CD4-positive, CD25-positive, alpha-beta regulatory T cell (primary cell): ENCODE measurements around the gene SERPINI1. TPM values are rescaled to one million over a fixed set of nuclear protein-coding genes. Genes with fewer than 3 reads are reported as not detected.

Experiments
- ATAC-seq, 2 donors: fragments of 150-1000 bp; cut with Tn5 transposase; one replicate each; pipeline ENCODE4 v1.10.0; 2021; ENCODE audit warnings: low read depth in 2 of 2, moderate number of reproducible peaks in 2 of 2, moderate library complexity in 1 of 2
- DNase-seq, 3 donors: peaks; one replicate each; pipeline versions ENCODE4 v3.0.0 to v3.0.0-alpha.2; 2012 to 2022; ENCODE audit warnings: mixed read lengths in 1 of 3
- H3K27ac ChIP-seq: one replicate; pipeline ENCODE4 v1.7.0; 2013; ENCODE audit warnings: mild to moderate bottlenecking, low read length; ENCODE audit not compliant: insufficient read depth, poor library complexity, severe bottlenecking
- H3K27me3 ChIP-seq: one replicate; pipeline ENCODE4 v1.7.0; 2013; ENCODE audit warnings: low read length; ENCODE audit not compliant: control insufficient read depth, insufficient read depth
- H3K36me3 ChIP-seq: one replicate; pipeline ENCODE4 v1.7.0; 2013; ENCODE audit warnings: mild to moderate bottlenecking, low read length, moderate library complexity; ENCODE audit not compliant: control insufficient read depth, insufficient read depth
- H3K4me1 ChIP-seq: 2 replicates; pipeline ENCODE4 v1.7.0; 2013; ENCODE audit warnings: mild to moderate bottlenecking, low read length; ENCODE audit not compliant: insufficient read depth, control insufficient read depth, poor library complexity, severe bottlenecking
- H3K4me3 ChIP-seq: one replicate; pipeline ENCODE4 v1.7.0; 2013; ENCODE audit warnings: low read depth, mild to moderate bottlenecking, low read length, moderate library complexity
- H3K9me3 ChIP-seq, 2 experiments: 1 replicate in 1 of 2; 2 replicates in 1 of 2; pipeline ENCODE4 v1.7.0; 2013; ENCODE audit warnings: low read length in 2 of 2, mild to moderate bottlenecking in 1 of 2, moderate library complexity in 1 of 2; ENCODE audit not compliant: control insufficient read depth in 2 of 2
- H3K27ac Mint-ChIP-seq, 3 donors: one replicate each; pipeline ENCODE4 v1.8.0; 2020 to 2022; ENCODE audit warnings: mild to moderate bottlenecking in 3 of 3, mixed read lengths in 3 of 3, moderate library complexity in 2 of 3
- H3K27me3 Mint-ChIP-seq: one replicate; pipeline ENCODE4 v1.8.0; 2022; ENCODE audit warnings: mild to moderate bottlenecking, mixed read lengths
- H3K36me3 Mint-ChIP-seq: one replicate; pipeline ENCODE4 v1.8.0; 2020; ENCODE audit warnings: mixed read lengths
- H3K4me1 Mint-ChIP-seq, 4 donors: one replicate each; pipeline ENCODE4 v1.8.0; 2020 to 2022; ENCODE audit warnings: mixed read lengths in 4 of 4, mild to moderate bottlenecking in 1 of 4
- H3K4me3 Mint-ChIP-seq, 4 donors: one replicate each; pipeline ENCODE4 v1.8.0; 2020 to 2022; ENCODE audit warnings: mild to moderate bottlenecking in 4 of 4, mixed read lengths in 4 of 4, moderate library complexity in 3 of 4
- H3K9me3 Mint-ChIP-seq, 7 donors: one replicate each; pipeline ENCODE4 v1.8.0; 2020 to 2022; ENCODE audit warnings: mixed read lengths in 7 of 7, mild to moderate bottlenecking in 3 of 7, moderate library complexity in 2 of 7
- polyA plus RNA-seq, 4 donors: library from polyadenylated mRNA; unstranded; fragments of 300-500 nt; fragmentation: Illumina TruSeq; gene quantifications; one replicate each; pipeline ENCODE4 v1.2.3, GENCODE V29; 2021
- total RNA-seq: library from RNA; stranded (reverse); gene quantifications from one replicate; pipeline ENCODE4 v1.2.3, GENCODE V29; 2022

The SERPINI1 gene
- total and polyA plus RNA-seq, 5 donors from 2014 or later, result 2.4 to 17.8 (median 13.2) TPM

- no peaks in the 10 kb centered on the region for H3K36me3 Mint-ChIP-seq
- H3K4me3 ChIP-seq, result no peak overlapping the region
- H3K4me1 Mint-ChIP-seq, result peaks cover 0 to 2% (median 0%) of the 10 kb centered on the region in 4 donors
- H3K27ac ChIP-seq, result no peak overlapping the region
- DNase-seq (no peak), ATAC-seq (no peak)
- H3K4me1 ChIP-seq, result no peaks in the 10 kb centered on the region
- H3K4me3 Mint-ChIP-seq, result no peak overlapping the region
- H3K9me3 Mint-ChIP-seq, result no peaks in the 10 kb centered on the region
- no peaks in the 10 kb centered on the region for H3K27me3 Mint-ChIP-seq
- H3K9me3 ChIP-seq, result no peaks in the 10 kb centered on the region
- no peak overlapping the region for H3K27ac Mint-ChIP-seq
- no peaks in the 10 kb centered on the region for H3K36me3 ChIP-seq
- H3K27me3 ChIP-seq, result no peaks in the 10 kb centered on the region
Measured at GRCh38 chr3:167839460-167840134, 104.1 kb downstream of the SERPINI1 start.

DNA sequence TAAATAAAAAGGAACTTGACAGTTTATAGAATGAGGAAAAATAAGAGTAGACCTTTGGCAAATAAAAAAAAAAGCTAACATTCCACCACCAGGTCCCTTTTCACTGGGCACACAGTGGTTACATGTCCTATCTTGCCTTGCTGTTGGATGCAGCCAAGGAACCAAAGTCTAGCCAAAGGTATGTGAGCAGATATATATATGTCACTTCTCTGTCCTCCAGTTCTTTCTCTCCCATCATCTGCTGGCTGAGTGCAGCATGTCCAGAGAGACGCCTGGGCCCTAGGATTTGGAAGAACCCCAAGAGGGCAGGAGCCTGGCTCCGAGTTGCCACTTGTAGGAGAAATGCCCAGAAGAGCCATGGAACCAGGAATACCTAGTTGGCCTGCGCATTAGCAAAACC, 104.7 kb downstream of the SERPINI1 start:
- no peak overlapping the region for H3K27ac ChIP-seq
- H3K4me3 Mint-ChIP-seq, result no peak overlapping the region

DNA sequence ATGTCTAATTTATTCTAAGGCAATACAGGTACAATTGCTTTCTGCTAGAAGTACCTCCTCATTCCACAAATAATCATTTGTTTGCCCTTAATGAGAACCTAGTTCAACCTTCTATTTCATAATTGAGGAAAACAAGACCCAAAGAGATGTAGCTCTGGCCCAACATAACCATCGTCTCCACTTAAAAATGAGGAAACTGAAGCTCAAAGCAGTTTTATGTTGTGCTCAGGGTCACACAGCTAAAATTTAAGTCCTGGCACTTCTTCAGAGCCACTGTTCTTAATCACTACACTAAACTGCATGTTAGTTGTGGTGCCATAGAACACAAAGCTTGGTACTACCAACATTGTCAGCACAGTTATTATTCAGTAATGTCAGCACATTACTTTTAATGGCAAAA, 108.0 kb downstream of the SERPINI1 start:
- H3K4me3 ChIP-seq, result no peak overlapping the region
- no peak overlapping the region for H3K4me3 Mint-ChIP-seq
- H3K27ac Mint-ChIP-seq, result no peak overlapping the region
- ATAC-seq, result no peak
- no peak for DNase-seq
- peaks cover 0 to 2% (median 0%) of the 10 kb centered on the region in 4 donors for H3K4me1 Mint-ChIP-seq
- peaks cover 0 to 3% (median 0%) of the 10 kb centered on the region in 7 donors for H3K9me3 Mint-ChIP-seq
- no peaks in the 10 kb centered on the region for H3K27me3 Mint-ChIP-seq
- no peaks in the 10 kb centered on the region for H3K36me3 ChIP-seq
- no peaks in the 10 kb centered on the region for H3K4me1 ChIP-seq
- no peak overlapping the region for H3K27ac ChIP-seq
- H3K9me3 ChIP-seq, result no peaks in the 10 kb centered on the region
- no peaks in the 10 kb centered on the region for H3K36me3 Mint-ChIP-seq
- no peaks in the 10 kb centered on the region for H3K27me3 ChIP-seq

More for the DNA sequence above, 104.7 kb downstream of the SERPINI1 start:
- Mint-ChIP-seq H3K27ac (no peak overlapping the region), H3K9me3 (no peaks in the 10 kb centered on the region), H3K36me3 (no peaks in the 10 kb centered on the region), H3K4me1 (peaks cover 0 to 2% (median 0%) of the 10 kb centered on the region in 4 donors), H3K27me3 (no peaks in the 10 kb centered on the region)
- ATAC-seq, result no peak
- H3K9me3 ChIP-seq, result no peaks in the 10 kb centered on the region
- H3K36me3 ChIP-seq, result no peaks in the 10 kb centered on the region
- DNase-seq, result no peak
- no peaks in the 10 kb centered on the region for H3K27me3 ChIP-seq
- no peaks in the 10 kb centered on the region for H3K4me1 ChIP-seq
- H3K4me3 ChIP-seq, result no peak overlapping the region

DNA sequence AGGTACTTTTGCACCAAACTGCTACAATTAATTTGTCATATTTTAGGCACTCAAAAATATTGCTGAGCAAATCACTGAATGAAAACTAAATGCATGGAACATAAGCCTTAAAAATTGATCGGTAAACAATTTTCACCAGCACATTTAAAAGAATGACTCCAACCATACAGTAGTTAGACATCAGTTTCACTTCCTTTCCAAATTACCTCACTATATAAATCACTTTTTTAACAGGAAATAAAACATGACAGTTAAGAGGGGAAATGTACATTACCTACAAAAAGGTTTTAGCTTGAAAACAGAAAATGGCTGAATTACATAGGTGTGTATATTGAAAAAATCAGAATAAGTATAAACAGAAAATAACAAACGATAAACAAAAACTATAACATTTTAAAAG, 108.4 kb downstream of the SERPINI1 start:
- Mint-ChIP-seq H3K27me3 (no peaks in the 10 kb centered on the region), H3K9me3 (peaks cover 0 to 3% (median 0%) of the 10 kb centered on the region in 7 donors), H3K4me1 (peaks cover 0 to 2% (median 0%) of the 10 kb centered on the region in 4 donors), H3K27ac (no peak overlapping the region), H3K4me3 (no peak overlapping the region), H3K36me3 (no peaks in the 10 kb centered on the region)
- ATAC-seq, result no peak
- Histone ChIP-seq H3K4me3 (no peak overlapping the region), H3K4me1 (no peaks in the 10 kb centered on the region), H3K36me3 (no peaks in the 10 kb centered on the region), H3K27me3 (no peaks in the 10 kb centered on the region), H3K9me3 (no peaks in the 10 kb centered on the region), H3K27ac (no peak overlapping the region)
- DNase-seq, result peak in 1 of 3 donors; percentile 13

DNA sequence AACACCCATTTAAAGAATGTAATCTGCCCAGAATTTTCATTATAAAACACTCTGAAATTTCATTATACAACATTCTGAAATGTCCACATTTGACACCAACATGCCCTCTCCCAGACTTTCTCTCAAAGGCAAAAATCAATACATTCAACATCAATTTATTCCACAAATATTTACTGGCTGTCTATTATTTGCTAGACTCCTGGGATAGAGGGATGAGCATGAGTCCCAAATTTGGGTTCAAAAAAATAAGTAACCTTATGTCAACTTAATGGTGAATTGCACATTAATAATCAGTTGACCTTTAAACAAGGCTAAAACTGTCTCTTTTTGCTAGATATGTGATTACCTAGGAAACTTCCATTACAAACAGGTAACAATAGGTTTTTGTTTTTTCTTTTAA, 109.0 kb downstream of the SERPINI1 start:
- Histone ChIP-seq H3K27ac (no peak overlapping the region), H3K9me3 (no peaks in the 10 kb centered on the region), H3K36me3 (no peaks in the 10 kb centered on the region), H3K27me3 (no peaks in the 10 kb centered on the region), H3K4me1 (no peaks in the 10 kb centered on the region), H3K4me3 (no peak overlapping the region)
- Mint-ChIP-seq H3K4me3 (no peak overlapping the region), H3K36me3 (no peaks in the 10 kb centered on the region), H3K27me3 (no peaks in the 10 kb centered on the region), H3K9me3 (peaks cover 0 to 3% (median 0%) of the 10 kb centered on the region in 7 donors), H3K4me1 (peaks cover 0 to 2% (median 0%) of the 10 kb centered on the region in 4 donors), H3K27ac (no peak overlapping the region)
- DNase-seq, result no peak
- ATAC-seq, result no peak

DNA sequence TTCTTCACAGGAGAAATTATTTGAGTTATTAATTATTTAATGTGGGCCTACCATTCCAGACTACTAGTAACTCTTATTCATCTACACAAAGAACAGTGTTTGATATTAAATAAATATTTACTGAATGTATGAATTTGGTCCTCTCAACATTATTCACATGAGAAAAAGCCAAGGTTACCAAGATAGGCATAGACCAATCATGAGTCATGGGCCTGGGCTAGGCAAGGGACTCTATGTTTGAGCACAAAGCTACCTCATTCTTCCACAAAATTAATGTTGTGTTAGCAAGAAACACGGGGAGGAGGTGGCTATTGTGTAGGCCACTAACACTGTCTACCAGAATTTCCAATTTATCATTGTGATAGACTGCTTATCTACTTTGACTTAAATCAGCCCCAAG, 115.7 kb downstream of the SERPINI1 start:
- no peak overlapping the region for H3K4me3 ChIP-seq
- DNase-seq (no peak), ATAC-seq (no peak)
- Mint-ChIP-seq H3K9me3 (peaks cover 0 to 3% (median 1%) of the 10 kb centered on the region in 7 donors), H3K27ac (no peak overlapping the region), H3K4me1 (no peaks in the 10 kb centered on the region), H3K27me3 (no peaks in the 10 kb centered on the region), H3K36me3 (no peaks in the 10 kb centered on the region), H3K4me3 (no peak overlapping the region)
- H3K36me3 ChIP-seq, result no peaks in the 10 kb centered on the region
- H3K27me3 ChIP-seq, result no peaks in the 10 kb centered on the region
- no peaks in the 10 kb centered on the region for H3K4me1 ChIP-seq
- H3K27ac ChIP-seq, result no peak overlapping the region
- H3K9me3 ChIP-seq, result no peaks in the 10 kb centered on the region

GRCh38 chr3:167851749-167852148, 116.2 kb downstream of the SERPINI1 start:
- H3K9me3 ChIP-seq, result no peaks in the 10 kb centered on the region
- Mint-ChIP-seq H3K4me1 (no peaks in the 10 kb centered on the region), H3K9me3 (peaks cover 0 to 3% (median 1%) of the 10 kb centered on the region in 7 donors), H3K4me3 (no peak overlapping the region), H3K36me3 (no peaks in the 10 kb centered on the region), H3K27me3 (no peaks in the 10 kb centered on the region), H3K27ac (no peak overlapping the region)
- no peaks in the 10 kb centered on the region for H3K27me3 ChIP-seq
- H3K27ac ChIP-seq, result no peak overlapping the region
- ATAC-seq (no peak), DNase-seq (no peak)
- no peaks in the 10 kb centered on the region for H3K36me3 ChIP-seq
- no peaks in the 10 kb centered on the region for H3K4me1 ChIP-seq
- no peak overlapping the region for H3K4me3 ChIP-seq

DNA sequence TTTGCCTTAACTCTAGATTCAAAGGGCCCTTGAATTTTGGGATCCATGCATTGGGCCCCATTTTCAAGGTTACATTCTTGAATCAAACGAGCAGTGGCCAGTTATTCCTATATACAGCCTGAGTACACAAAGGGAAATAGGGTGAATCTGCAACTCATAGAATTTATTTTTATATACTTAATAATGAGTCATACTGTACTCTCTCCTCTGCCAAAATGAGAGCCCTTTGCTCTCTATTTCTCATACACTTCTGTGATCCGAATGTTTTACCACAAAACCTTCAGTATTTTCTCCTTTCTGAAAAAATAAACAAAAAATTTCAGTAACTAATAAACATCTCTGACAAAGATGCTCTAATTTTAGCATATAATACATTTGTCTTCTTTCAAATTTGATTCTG, 116.7 kb downstream of the SERPINI1 start:
- Histone ChIP-seq H3K4me3 (no peak overlapping the region), H3K4me1 (no peaks in the 10 kb centered on the region), H3K27ac (no peak overlapping the region), H3K27me3 (no peaks in the 10 kb centered on the region), H3K9me3 (no peaks in the 10 kb centered on the region), H3K36me3 (no peaks in the 10 kb centered on the region)
- no peaks in the 10 kb centered on the region for H3K36me3 Mint-ChIP-seq
- no peaks in the 10 kb centered on the region for H3K4me1 Mint-ChIP-seq
- peaks cover 0 to 3% (median 1%) of the 10 kb centered on the region in 7 donors for H3K9me3 Mint-ChIP-seq
- H3K27ac Mint-ChIP-seq, result no peak overlapping the region
- no peaks in the 10 kb centered on the region for H3K27me3 Mint-ChIP-seq
- no peak overlapping the region for H3K4me3 Mint-ChIP-seq
- DNase-seq (no peak), ATAC-seq (no peak)
